OCI-LY1 (cell line): ENCODE measurements around the gene DUSP3.

Experiments used
- H2AFZ ChIP-seq: fragments of 200-600 bp; sonication (generic), shearing (Covaris generic); 2 replicates; pipeline ENCODE4 v1.6.0; 2014; ENCODE audit warnings: antibody characterized with exemption, mild to moderate bottlenecking, low read length
- H3F3A ChIP-seq: fragments of 200-600 bp; sonication (generic), shearing (Covaris generic); 2 replicates; pipeline ENCODE4 v1.6.0; 2014; ENCODE audit warnings: mild to moderate bottlenecking, antibody characterized with exemption, low read length, moderate library complexity; ENCODE audit not compliant: insufficient read depth
- H3K27ac ChIP-seq: fragments of 200-600 bp; sonication (generic); 2 replicates; pipeline ENCODE4 v1.5.1; 2014; ENCODE audit warnings: low read length, mixed run types, mild to moderate bottlenecking, low read depth; ENCODE audit not compliant: poor library complexity, severe bottlenecking
- H3K27me3 ChIP-seq: fragments of 200-600 bp; sonication (generic); 2 replicates; pipeline ENCODE4 v1.6.0; 2014; ENCODE audit warnings: antibody characterized with exemption, mild to moderate bottlenecking, low read length, moderate library complexity; ENCODE audit not compliant: insufficient read depth
- H3K36me3 ChIP-seq: fragments of 200-600 bp; sonication (generic); 2 replicates; pipeline ENCODE4 v1.6.1; 2014; ENCODE audit warnings: mild to moderate bottlenecking, antibody characterized with exemption, low read length, moderate library complexity, mixed read lengths; ENCODE audit not compliant: insufficient read depth
- H3K4me1 ChIP-seq: fragments of 200-600 bp; sonication (generic); 2 replicates; pipeline ENCODE4 v1.5.1; 2014; ENCODE audit warnings: mild to moderate bottlenecking, low read length, moderate library complexity; ENCODE audit not compliant: insufficient read depth, severe bottlenecking
- H3K4me2 ChIP-seq: fragments of 200-600 bp; sonication (generic), shearing (Covaris generic); 2 replicates; pipeline ENCODE4 v1.6.1; 2014; ENCODE audit warnings: low read length
- H3K4me3 ChIP-seq: fragments of 200-600 bp; sonication (generic); 2 replicates; pipeline ENCODE4 v1.5.1; 2014; ENCODE audit warnings: low read length, low read depth, mild to moderate bottlenecking, mixed read lengths; ENCODE audit not compliant: poor library complexity, severe bottlenecking
- H3K79me2 ChIP-seq: fragments of 200-600 bp; shearing (Covaris generic); 2 replicates; pipeline ENCODE4 v1.6.1; 2016; ENCODE audit warnings: mixed run types, low read length, mixed read lengths; ENCODE audit not compliant: insufficient read depth
- H3K9ac ChIP-seq: fragments of 200-600 bp; sonication (generic), shearing (Covaris generic); 2 replicates; pipeline ENCODE4 v1.6.1; 2014; ENCODE audit warnings: mild to moderate bottlenecking, low read length, mixed read lengths
- H3K9me2 ChIP-seq: fragments of 200-600 bp; sonication (generic), shearing (Covaris generic); 2 replicates; pipeline ENCODE4 v1.6.1; 2014; ENCODE audit warnings: low read depth, mild to moderate bottlenecking, low read length, mixed read lengths
- H3K9me3 ChIP-seq: fragments of 200-600 bp; shearing (Covaris generic); 2 replicates; pipeline ENCODE4 v1.6.1; 2014; ENCODE audit warnings: low read length, mixed read lengths
- H4K20me1 ChIP-seq: fragments of 200-600 bp; sonication (generic), shearing (Covaris generic); 2 replicates; pipeline ENCODE4 v1.6.0; 2016; ENCODE audit warnings: mild to moderate bottlenecking, low read length; ENCODE audit not compliant: insufficient read depth
- CTCF ChIP-seq: fragments of 200-600 bp; sonication (generic), shearing (Covaris generic); IDR thresholded peaks from 2 replicates; pipeline ENCODE4 v1.5.1; 2017; ENCODE audit warnings: mild to moderate bottlenecking, antibody characterized with exemption, low read length, moderate library complexity, mixed read lengths
- EZH2 ChIP-seq: fragments of 200-600 bp; sonication (generic), shearing (Covaris generic); IDR thresholded peaks from 2 replicates; pipeline ENCODE4 v1.8.0; 2017; ENCODE audit warnings: borderline replicate concordance, mixed run types, mild to moderate bottlenecking, antibody characterized with exemption, low read length, moderate library complexity, mixed read lengths

Gene DUSP3

DNA sequence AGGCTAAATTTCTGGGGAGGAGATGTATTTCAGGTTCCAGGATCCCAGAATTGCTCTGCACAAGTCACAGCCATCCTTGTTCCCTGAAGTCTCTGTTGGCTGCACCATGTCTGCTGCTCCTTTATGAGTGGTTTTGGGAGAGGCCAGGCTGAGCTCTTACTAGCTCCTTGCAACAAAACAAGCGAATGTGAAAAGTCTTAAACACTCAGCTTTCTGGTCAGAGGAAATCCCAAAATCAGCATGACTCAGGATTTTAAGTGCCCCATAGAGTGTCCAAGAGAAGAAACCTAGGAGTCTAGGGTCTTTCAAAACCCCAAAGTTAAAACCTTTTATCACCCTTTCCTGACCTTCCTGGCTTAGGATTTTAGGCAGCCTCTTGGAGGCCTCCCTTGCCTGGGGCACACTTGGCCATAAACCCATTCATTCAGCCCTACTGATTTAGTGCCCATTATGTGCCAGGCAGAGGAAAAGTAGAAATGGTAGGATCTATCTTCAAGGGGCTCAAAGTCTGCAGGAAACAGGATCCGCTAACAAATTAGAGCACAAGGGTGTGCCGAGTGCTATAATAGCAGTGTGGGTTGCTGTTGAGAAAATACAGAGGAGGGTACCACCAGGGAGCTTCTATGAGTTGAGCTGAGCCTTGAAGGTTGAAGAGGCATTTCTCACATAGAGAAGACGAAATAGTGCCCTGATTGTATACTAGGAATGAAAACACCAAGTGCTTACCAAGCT, 57.1 kb downstream of the DUSP3 start:
- no peaks in the 10 kb centered on the region for H4K20me1 ChIP-seq
- TF ChIP-seq EZH2 (no peak), CTCF (no peak)
- no peaks in the 10 kb centered on the region for H3F3A ChIP-seq
- peaks cover 7% of the 10 kb centered on the region for H3K4me1 ChIP-seq
- H3K9ac ChIP-seq: no peak overlapping the region
- H3K4me2 ChIP-seq: no peak overlapping the region; the same call in 1 of the 2 replicates
- H3K9me3 ChIP-seq: no peaks in the 10 kb centered on the region
- H3K27ac ChIP-seq: no peak overlapping the region
- no peak overlapping the region for H3K4me3 ChIP-seq
- H3K9me2 ChIP-seq: no peaks in the 10 kb centered on the region
- H3K27me3 ChIP-seq: no peaks in the 10 kb centered on the region
- no peak overlapping the region for H2AFZ ChIP-seq
- H3K36me3 ChIP-seq: no peaks in the 10 kb centered on the region
- no peaks in the 10 kb centered on the region for H3K79me2 ChIP-seq

DNA sequence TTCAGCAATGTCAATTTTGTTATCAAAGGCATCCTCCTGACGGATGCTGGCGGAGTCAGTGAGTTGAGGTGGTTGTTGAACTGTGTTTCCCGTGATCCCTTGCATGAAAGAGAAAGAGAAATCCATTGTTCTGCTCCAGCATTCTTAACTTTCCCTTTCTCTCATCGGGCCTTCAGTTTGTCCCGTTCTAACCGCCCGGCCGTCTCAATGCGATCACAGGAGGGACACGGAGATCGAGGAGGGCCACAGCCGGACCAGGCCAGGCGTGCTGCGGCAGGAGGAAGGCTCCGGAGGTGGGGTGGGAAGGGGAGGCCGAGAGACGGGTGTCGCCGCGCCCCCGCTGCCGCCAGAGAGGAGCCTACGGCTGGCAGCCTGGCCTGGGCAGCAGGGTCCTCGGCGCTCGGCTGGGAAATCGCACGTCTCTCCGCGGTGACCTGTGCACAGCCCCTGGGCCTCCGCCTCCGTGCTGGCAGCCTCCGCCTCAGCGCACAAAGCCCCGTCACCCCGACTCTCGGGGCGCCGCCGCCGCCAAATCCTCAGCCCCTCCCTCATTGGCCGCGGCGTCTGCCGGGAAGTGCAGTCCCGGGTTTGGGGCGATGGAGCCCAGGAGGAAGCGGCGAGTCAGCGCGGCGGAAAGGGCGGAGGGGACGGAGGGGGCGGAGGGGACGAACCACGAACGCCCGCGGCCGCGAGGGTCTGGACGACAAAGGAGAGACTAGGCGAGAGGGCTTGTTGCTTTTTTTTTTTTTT, 58.3 kb downstream of the DUSP3 start:
- Histone ChIP-seq H3K4me1 (peaks cover 7% of the 10 kb centered on the region), H3K36me3 (no peaks in the 10 kb centered on the region), H3K27ac (no peak overlapping the region), H2AFZ (no peak overlapping the region), H3K9me2 (no peaks in the 10 kb centered on the region), H4K20me1 (no peaks in the 10 kb centered on the region), H3K9ac (peak overlapping the region; percentile 47), H3K4me2 (peak overlapping the region; percentile 71), H3K27me3 (no peaks in the 10 kb centered on the region), H3K9me3 (no peaks in the 10 kb centered on the region), H3K4me3 (peak overlapping the region; percentile 61), H3F3A (no peaks in the 10 kb centered on the region), H3K79me2 (no peaks in the 10 kb centered on the region)
- TF ChIP-seq CTCF (no peak), EZH2 (no peak)

DNA sequence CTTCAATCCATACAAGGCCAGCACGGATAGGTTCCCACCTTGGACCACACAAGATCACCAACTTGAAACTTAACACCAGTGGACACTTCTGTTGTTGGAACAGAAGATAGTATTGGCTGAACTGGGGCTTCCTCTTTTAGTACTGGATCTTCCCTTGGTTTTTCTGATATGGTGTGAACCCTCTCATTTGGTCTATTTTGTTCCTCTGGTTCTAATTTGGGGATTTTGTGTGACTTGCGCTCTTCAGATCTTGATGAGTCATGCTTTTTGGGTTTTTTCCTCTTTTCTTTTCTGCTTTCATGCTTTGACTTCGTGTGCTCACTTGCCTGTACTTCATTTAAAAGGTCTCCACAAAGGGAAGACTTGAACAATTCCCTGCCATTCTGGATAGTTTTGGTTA, 59.2 kb downstream of the DUSP3 start:
- Histone ChIP-seq H3K4me1 (peaks cover 7% of the 10 kb centered on the region), H3K4me2 (no peak overlapping the region)

More for the DNA sequence above, 59.2 kb downstream of the DUSP3 start:
- Histone ChIP-seq H3F3A (no peaks in the 10 kb centered on the region), H3K27me3 (peaks cover 7% of the 10 kb centered on the region), H4K20me1 (no peaks in the 10 kb centered on the region), H3K9me2 (no peaks in the 10 kb centered on the region), H3K27ac (no peak overlapping the region), H3K4me3 (no peak overlapping the region), H2AFZ (no peak overlapping the region), H3K79me2 (no peaks in the 10 kb centered on the region), H3K9ac (no peak overlapping the region), H3K9me3 (no peaks in the 10 kb centered on the region), H3K36me3 (no peaks in the 10 kb centered on the region)
- TF ChIP-seq EZH2 (no peak), CTCF (no peak)
